ENCODE data around the gene GTF3C1. TPM values are rescaled to one million over a fixed set of nuclear protein-coding genes. Genes with fewer than 3 reads are reported as not detected.

Gene GTF3C1
- total RNA-seq, 3 donors from 2014 or later: 31.2 to 44.6 (median 37.4) TPM

GRCh38 chr16:27566417-27566816 lies 16.7 kb upstream of the GTF3C1 start:
- no peak overlapping the region for H3K27ac ChIP-seq
- H3K36me3 ChIP-seq: no peaks in the 10 kb centered on the region
- TF ChIP-seq CTCF (IDR thresholded peaks at IDR 0.05): no peak
- TF ChIP-seq POLR2AphosphoS5 (IDR thresholded peaks at IDR 0.05): no peak
- TF ChIP-seq POLR2A (IDR thresholded peaks at IDR 0.05): no peak
- H3K27me3 ChIP-seq: no peaks in the 10 kb centered on the region
- H3K9me3 ChIP-seq: no peaks in the 10 kb centered on the region
- DNase-seq (ENCODE audit: low spot score in 2 of 2): no peak
- no peaks in the 10 kb centered on the region for H3K4me1 ChIP-seq
- H3K4me3 ChIP-seq: no peak overlapping the region
- intact Hi-C loops (cut with DNase I; ENCODE audit: low total_unique reads): loop anchor here (5.0 kb wide), 1 partner anchor 1829 kb away; no protein-coding TSS in a partner anchor

GRCh38 chr16:27564224-27564623 lies 14.5 kb upstream of the GTF3C1 start:
- intact Hi-C loops (cut with DNase I; ENCODE audit: low total_unique reads): no loop called here
- H3K4me1 ChIP-seq: no peaks in the 10 kb centered on the region
- DNase-seq (ENCODE audit: low spot score in 2 of 2): no peak
- H3K27ac ChIP-seq: no peak overlapping the region
- no peak overlapping the region for H3K4me3 ChIP-seq
- no peak for TF ChIP-seq POLR2A (IDR thresholded peaks at IDR 0.05)
- TF ChIP-seq POLR2AphosphoS5 (IDR thresholded peaks at IDR 0.05): no peak
- no peak for TF ChIP-seq CTCF (IDR thresholded peaks at IDR 0.05)
- no peaks in the 10 kb centered on the region for H3K9me3 ChIP-seq
- no peaks in the 10 kb centered on the region for H3K27me3 ChIP-seq
- H3K36me3 ChIP-seq: no peaks in the 10 kb centered on the region

DNA sequence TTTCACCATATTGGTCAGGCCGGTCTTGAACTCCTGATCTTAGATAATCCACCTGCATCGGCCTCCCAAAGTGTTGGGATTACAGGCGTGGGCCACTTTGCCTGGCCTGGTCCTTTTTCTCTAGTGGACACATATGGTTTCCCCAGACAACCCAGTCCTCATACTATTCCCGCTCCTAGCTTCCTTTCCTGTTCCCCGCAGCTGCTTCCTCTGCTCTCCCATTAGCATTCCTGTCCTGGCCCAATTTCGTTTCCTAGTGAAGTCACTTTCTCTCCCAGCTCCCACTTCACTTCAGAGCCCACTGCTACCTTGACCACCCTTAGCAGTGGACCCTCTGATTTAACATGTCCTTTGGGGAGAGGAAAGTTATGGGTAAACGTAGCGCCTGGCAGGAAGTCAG lies 11.5 kb upstream of the GTF3C1 start:
- no peak for DNase-seq (ENCODE audit: low spot score in 2 of 2)
- intact Hi-C loops (cut with DNase I; ENCODE audit: low total_unique reads): no loop called here

DNA sequence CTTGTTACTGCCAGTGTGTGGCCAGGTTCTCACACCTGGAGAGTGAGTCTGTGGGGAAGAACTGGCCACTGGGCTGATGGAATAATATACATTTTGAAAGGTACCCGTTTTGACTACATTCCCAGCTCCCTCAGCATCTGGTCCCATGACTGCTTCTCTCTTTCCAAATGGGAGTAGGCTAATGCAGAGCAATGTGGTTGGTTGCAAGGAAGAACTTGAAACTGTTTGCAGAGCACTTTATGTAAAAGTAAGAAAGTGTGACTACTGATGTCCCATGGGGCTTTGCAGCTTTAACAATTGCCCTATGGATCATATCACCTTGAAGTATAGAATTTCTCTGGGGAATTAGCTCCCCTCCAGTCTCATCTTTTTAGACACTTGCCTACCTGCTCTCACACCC lies 9.2 kb upstream of the GTF3C1 start:
- intact Hi-C loops (cut with DNase I; ENCODE audit: low total_unique reads): no loop called here
- no peak overlapping the region for H3K27ac ChIP-seq
- no peak for DNase-seq (ENCODE audit: low spot score in 2 of 2)

More for the DNA sequence above, 11.5 kb upstream of the GTF3C1 start:
- H3K27ac ChIP-seq: no peak overlapping the region
- no peaks in the 10 kb centered on the region for H3K36me3 ChIP-seq
- H3K9me3 ChIP-seq: no peaks in the 10 kb centered on the region
- H3K4me3 ChIP-seq: no peak overlapping the region
- no peaks in the 10 kb centered on the region for H3K4me1 ChIP-seq
- no peaks in the 10 kb centered on the region for H3K27me3 ChIP-seq
- no peak for TF ChIP-seq CTCF (IDR thresholded peaks at IDR 0.05)
- no peak for TF ChIP-seq POLR2A (IDR thresholded peaks at IDR 0.05)
- TF ChIP-seq POLR2AphosphoS5 (IDR thresholded peaks at IDR 0.05): no peak

GRCh38 chr16:27558434-27558833 lies 8.7 kb upstream of the GTF3C1 start:
- Histone ChIP-seq H3K27me3 (no peaks in the 10 kb centered on the region), H3K9me3 (no peaks in the 10 kb centered on the region), H3K4me1 (no peaks in the 10 kb centered on the region), H3K36me3 (no peaks in the 10 kb centered on the region), H3K27ac (no peak overlapping the region), H3K4me3 (no peak overlapping the region)
- DNase-seq (ENCODE audit: low spot score in 2 of 2): no peak
- intact Hi-C loops (cut with DNase I; ENCODE audit: low total_unique reads): no loop called here
- TF ChIP-seq POLR2A (IDR thresholded peaks at IDR 0.05): no peak
- no peak for TF ChIP-seq POLR2AphosphoS5 (IDR thresholded peaks at IDR 0.05)
- no peak for TF ChIP-seq CTCF (IDR thresholded peaks at IDR 0.05)

More for the DNA sequence above, 9.2 kb upstream of the GTF3C1 start:
- H3K36me3 ChIP-seq: no peaks in the 10 kb centered on the region
- H3K9me3 ChIP-seq: no peaks in the 10 kb centered on the region
- no peak overlapping the region for H3K4me3 ChIP-seq
- TF ChIP-seq CTCF (IDR thresholded peaks at IDR 0.05): no peak
- TF ChIP-seq POLR2A (IDR thresholded peaks at IDR 0.05): no peak
- no peak for TF ChIP-seq POLR2AphosphoS5 (IDR thresholded peaks at IDR 0.05)
- H3K27me3 ChIP-seq: no peaks in the 10 kb centered on the region
- no peaks in the 10 kb centered on the region for H3K4me1 ChIP-seq

Measured in breast epithelium (tissue), 4 donors.